Measurements from ENCODE around the gene CTNNA2.

CTNNA2 gene

GRCh38 chr2:80035749-80036285 lies 523.0 kb downstream of the CTNNA2 start:
- no peak for DNase-seq

- DNase-seq, result no peak
Observed at GRCh38 chr2:80037310-80037709, 524.5 kb downstream of the CTNNA2 start.

GRCh38 chr2:80040226-80040625 lies 527.4 kb downstream of the CTNNA2 start:
- DNase-seq, result no peak

DNA sequence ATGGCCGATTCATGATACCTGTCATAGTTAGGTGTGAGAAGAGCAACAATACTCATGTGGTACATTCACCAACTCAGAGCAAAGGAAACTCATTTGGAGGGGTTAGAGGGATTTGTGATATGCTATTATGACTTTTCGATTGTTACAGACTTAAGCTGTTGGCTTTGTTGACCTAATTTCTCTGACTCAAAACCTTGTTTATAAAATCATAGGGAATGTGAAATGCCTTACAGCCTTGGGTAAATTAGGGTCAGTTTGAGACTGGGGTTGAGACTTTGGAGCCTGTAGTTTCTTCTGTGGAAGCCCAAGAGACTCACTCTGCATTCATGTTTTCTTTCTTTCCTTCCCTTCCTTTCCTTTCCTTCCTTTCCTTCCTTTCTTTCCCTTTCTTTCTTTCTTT lies 529.8 kb downstream of the CTNNA2 start:
- no peak for DNase-seq

DNA sequence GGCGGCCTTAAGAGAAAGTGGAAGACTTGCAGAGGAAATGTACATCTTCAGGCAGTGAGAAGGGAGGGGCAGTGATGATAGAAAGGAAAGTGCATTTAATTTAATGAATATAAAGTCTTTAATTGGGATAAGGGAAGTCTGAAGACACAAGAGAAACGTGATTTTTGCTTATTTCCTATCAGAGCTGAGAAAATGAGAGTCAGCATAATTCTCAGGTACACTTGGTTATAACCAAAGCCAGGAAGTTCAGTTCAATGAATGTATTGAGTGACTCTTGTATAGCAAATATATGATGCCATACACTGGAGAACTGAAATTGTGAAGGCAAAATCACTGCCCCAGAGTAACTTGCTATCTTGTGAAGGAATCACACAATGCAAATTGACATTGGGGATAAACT lies 535.4 kb downstream of the CTNNA2 start:
- DNase-seq, result no peak

DNA sequence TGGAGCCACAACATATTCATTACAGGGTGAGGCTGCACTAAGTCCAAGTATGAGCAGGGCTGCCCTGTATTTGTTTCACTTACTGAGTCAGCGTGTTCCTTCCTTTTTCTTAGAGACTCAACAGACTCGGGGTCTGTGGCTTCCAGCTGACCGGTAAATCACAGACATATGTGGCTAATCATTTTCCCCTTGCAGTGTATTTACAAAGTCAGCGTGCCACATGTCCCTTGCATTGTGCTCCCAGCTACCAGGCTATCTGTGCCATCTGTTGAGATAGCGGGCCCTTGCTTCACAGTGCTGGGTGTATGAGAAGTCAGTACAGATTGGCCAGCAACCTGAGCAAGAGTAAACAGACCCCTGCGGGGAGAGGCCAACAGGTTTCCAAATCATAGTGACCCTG lies 537.4 kb downstream of the CTNNA2 start:
- DNase-seq, result peak; percentile 29

DNA sequence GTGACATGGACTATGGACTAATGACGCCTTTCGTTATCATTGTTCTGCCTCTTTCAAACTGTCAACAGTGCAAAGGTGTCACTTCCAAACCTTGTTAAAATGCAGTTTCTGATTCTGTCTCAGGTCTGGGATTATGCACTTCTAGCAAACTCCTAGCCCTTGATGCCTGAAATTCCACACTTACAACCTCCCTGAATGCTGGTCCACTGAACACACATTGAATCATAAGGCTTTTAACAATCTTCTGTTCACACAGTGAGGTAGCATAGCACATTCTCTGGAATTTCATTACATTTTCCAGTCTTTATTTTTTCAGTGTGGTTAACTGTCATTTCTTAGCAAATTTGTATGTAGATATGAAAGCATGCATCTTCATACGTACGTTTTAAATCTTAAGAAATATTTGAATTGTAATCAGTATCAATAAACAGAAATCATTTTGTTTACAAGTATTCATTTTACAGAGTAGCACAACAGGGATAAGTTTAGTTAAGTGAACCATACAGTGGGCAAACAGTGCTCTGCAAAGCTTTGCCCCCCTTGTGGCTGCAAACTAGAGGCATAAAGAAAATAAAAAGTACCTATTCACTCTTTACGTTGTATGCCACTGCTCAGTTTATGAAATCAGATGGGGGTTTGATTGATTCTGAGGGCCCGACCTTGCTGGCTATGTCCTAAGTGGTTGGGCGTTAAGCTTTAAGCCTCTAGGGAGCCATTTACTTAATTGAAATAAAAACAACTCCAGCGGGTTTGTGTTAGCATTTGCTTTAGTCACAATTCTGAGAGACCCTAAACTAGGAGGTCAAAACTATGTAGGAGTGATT lies 540.9 kb downstream of the CTNNA2 start:
- DNase-seq, result no peak

- DNase-seq, result peak; percentile 31
Observed at GRCh38 chr2:80054346-80054675, 541.5 kb downstream of the CTNNA2 start.

- no peak for DNase-seq
Observed at GRCh38 chr2:80057956-80058355, 545.1 kb downstream of the CTNNA2 start.

GRCh38 chr2:80058562-80058961 lies 545.7 kb downstream of the CTNNA2 start:
- DNase-seq, result no peak

- no peak for DNase-seq
Observed at GRCh38 chr2:80059447-80059846, 546.6 kb downstream of the CTNNA2 start.

DNA sequence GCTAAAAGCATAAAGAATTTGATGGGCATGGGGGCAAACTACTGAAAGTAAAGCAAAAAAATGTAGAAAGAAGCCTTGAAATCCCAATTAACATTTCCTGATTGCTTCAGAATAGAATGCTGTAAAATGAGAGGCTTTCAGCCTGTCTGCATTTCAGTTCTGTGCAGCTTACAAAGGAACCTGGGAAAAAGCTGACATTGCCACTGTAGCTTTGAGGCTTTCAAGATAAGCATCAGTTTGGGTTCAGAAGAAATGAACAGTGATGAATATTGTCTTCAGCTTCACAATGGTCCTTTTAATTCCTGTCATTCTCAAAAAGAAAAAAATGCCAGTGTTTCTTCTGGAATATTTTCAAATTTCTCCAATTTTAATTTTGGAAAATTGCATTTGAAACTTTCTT lies 549.0 kb downstream of the CTNNA2 start:
- no peak for DNase-seq

- DNase-seq, result no peak
Observed at GRCh38 chr2:80062298-80062697, 549.4 kb downstream of the CTNNA2 start.

DNA sequence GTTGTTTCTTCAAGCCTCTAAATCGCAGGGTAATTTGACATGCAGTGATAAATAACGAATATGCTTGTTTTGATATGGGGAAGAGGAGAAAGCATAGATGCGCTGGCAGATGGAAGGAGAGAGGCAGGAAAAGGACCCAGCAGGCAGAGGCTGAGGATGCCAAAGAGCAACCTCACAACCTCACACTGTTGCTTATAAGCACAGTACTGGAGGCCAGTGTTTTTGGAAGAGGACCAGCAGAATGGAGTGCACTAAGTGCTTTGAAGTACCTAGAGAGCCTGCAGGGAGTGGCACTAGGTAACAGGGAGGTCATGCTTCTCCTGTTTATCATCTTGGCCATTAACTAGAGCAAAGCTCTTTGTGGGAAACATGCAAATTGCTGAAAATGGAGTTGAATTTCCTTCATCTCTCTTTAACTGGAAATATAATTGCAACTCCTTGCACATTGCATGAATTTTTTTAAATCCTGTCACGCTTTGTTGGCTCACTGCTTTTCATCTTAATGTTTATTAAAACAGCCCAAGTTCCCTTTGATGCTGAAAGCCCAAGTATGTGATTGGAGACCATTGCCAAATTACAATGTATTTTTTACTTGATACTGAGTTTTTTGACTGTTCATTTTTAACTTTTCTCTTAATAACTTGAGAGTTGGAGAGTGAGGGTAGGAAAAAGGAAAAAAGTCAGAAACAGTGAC lies 555.3 kb downstream of the CTNNA2 start:
- no peak for DNase-seq

DNA sequence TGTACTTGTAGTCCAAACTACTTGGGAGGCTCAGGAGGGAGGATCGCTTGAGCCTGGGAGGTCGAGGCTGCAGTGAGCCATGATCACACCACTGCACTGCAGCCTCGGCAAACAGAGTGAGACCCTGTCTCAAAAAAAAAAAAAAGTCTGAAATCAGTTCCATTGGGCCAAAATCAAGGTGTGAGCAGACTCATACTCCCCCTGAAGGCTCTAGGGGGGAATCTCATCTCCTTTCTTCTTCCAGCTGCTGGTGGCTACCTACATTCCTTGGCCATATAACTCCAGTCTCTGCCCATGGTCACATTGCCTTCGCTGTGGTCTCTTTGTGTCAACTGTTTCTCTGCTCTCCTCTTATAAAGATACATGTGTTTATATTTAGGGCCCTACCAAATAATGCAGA lies 557.7 kb downstream of the CTNNA2 start:
- no peak for DNase-seq

DNA sequence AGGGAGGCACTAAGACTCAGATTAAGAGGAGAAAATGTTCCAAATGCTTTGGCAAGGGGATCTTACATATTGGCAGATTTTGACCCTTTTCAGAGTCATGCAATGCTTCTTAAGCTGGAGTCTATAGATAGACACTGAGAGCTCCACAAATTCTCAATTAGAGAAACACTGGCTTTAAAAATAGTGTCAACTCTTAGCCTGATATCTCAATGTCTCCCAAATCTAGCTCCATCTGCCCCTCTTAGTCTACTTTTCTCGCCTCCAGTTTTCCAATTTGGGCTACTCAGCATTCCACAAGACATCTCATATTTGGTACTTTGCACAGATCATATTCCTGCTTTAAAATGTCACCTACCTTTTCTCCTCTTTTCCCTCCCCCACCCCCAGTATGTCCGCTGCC lies 559.1 kb downstream of the CTNNA2 start:
- DNase-seq, result no peak

- DNase-seq, result peak; percentile 69
Observed at GRCh38 chr2:80073134-80073561, 560.3 kb downstream of the CTNNA2 start.

DNA sequence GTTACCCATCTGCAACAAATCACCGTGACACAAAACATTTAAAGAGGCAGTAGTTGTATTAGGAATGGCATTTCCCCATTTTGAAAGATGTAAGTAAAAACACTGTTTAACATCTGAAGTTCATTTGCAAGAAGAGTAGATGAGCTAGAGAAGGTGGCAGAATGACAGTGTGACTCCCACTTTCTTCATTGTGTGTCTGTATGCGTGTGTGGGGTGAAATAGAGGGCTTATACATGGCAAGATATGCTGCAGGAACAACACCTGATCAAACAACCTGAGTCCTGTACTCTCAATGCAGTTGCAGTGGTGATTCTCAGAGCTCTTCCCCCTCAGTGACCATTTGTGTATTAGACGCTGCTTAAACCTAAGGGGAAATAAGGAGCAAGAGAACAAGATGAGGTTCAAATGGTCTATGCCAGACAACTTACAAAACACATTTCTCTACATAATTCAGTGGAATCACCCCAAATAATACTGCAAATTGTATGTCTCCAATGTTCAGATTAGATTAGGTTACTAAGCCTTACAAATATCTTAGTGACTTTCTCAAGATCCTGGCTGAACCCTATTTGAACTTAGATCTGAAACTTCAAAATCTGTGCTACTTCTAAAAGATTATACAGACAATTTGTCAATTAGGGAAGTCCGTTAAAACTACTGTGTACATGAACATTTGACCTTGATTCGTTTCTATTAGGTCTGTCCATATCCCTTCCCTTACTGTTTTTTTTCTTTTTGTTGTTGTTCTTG lies 561.6 kb downstream of the CTNNA2 start:
- no peak for DNase-seq

- DNase-seq, result no peak
Observed at GRCh38 chr2:80075719-80076118, 562.9 kb downstream of the CTNNA2 start.

- DNase-seq, result no peak
Observed at GRCh38 chr2:80078290-80079036, 565.6 kb downstream of the CTNNA2 start.

DNA sequence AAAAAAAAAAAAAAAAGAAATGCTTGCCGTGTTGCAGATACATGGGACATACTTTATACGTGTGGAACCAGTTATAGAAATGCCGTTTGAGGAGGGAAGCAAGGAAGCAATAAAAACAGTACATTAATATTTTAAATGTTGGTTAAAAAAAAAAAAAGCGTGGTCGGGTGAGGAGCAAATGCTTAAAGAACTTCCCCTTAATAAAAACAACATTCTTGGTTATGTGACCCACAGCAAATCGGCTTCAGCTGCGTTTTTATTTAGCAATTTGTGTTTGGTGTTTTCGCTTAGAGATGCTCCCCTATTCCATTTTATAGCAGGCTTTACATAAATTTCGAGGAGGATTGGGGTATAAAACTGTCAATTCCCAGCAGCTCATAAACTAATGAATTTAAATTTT lies 568.1 kb downstream of the CTNNA2 start:
- DNase-seq, result peak; percentile 9

- DNase-seq, result peak; percentile 84
Observed at GRCh38 chr2:80086831-80087230, 574.0 kb downstream of the CTNNA2 start.

DNA sequence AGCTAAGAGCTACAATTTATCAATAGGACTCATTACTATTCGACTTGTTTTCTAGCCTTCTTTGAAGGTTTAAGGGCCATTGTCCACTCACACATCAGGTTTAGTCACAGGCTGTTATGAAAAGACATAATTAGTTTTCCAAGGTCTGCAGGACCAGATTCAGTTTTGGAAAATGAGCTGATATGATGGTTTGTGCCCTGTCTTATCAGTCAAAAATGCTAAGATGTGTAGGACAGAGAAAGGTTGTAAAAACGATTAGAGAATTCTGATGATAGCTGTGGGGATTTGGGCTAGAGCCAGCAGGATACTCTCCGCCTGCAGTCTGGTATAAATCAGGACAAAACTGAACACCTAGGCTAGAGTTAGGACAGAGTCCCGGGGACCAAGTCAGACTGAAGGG lies 578.4 kb downstream of the CTNNA2 start:
- DNase-seq, result no peak
